GM12891 (cell line): ENCODE data around the gene RNASEL.

Source experiments
- PAX5 ChIP-seq: IDR thresholded peaks from 2 replicates; pipeline ENCODE4 v1.6.1; 2011; ENCODE audit warnings: low read length, moderate library complexity, mild to moderate bottlenecking; ENCODE audit not compliant: insufficient read depth, severe bottlenecking
- POLR2A ChIP-seq: IDR thresholded peaks from 2 replicates; pipeline ENCODE4 v1.6.1; 2011; ENCODE audit warnings: low read depth, low read length, control low read depth
- POLR2AphosphoS5 ChIP-seq: IDR thresholded peaks from 2 replicates; pipeline ENCODE4 v1.6.1; 2011; ENCODE audit warnings: low read depth, low read length, control low read depth

- TF ChIP-seq POLR2A (no peak), POLR2AphosphoS5 (no peak), PAX5 (no peak)
Observed at GRCh38 chr1:182631053-182631677, 42.1 kb upstream of the RNASEL start.
